ENCODE data around the gene TCP1. TPM values are rescaled to one million over a fixed set of nuclear protein-coding genes. Genes with fewer than 3 reads are reported as not detected.

The TCP1 gene
- total RNA-seq, 1 donor from 2014 or later: 227 TPM

DNA sequence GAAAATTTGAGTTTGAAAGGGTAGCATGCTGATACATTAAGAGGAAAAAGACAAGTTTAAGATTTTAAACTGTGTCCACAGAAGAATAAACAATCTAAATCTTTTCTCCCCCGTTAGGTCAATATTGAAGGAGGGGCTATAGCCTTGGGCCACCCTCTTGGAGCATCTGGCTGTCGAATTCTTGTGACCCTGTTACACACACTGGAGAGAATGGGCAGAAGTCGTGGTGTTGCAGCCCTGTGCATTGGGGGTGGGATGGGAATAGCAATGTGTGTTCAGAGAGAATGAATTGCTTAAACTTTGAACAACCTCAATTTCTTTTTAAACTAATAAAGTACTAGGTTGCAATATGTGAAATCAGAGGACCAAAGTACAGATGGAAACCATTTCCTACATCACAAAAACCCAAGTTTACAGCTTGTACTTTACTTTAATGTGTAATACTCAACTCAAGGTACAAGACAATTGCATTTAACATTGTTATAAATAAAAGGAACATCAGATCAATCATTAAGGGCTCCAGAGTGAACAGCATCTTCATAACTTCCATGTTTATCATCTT, 10.8 kb downstream of the TCP1 start:
- intact Hi-C loops (cut with micrococcal nuclease): loop anchor here (2.0 kb wide), 1 partner anchor 32 kb away; no protein-coding TSS in a partner anchor

DNA sequence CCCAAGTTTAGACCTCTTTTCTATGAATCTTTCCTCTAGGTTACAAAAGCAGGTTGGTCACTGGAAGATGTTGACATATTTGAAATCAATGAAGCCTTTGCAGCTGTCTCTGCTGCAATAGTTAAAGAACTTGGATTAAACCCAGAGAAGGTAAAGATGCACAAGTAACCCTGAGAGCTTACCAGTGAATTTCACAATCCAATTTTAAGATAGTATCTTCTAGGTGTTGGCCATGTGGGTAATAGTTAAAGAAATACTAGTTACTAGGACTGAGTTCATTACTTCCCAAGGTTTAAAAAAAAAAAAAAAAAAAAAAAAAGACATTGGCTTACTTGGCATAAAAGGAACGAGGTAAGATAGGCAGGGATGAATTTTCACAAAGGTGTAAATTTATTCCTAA, 11.3 kb downstream of the TCP1 start:
- intact Hi-C loops (cut with micrococcal nuclease): loop anchor here (2.0 kb wide), 1 partner anchor 31 kb away; no protein-coding TSS in a partner anchor

GRCh38 chr6:159777240-159777904, 12.0 kb downstream of the TCP1 start:
- intact Hi-C loops (cut with micrococcal nuclease): no loop called here

DNA sequence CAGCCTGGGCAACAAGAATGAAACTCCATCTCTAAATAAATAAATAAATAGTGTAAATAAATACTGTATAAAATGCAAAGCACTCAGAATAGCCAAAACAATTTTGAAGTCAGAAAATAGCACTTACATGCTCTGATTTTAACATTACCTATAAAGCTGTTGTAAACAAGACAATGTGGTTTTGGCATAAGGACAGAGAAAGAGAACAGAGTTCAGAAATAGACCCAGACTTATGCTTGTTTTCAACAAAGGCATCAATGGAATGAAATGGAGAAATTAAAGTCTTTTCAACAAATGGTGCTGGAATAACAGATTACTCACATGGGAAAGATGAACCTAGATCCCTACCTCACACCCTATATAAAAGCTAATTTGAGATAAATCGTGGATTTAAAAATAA, 17.2 kb downstream of the TCP1 start:
- intact Hi-C loops (cut with micrococcal nuclease): no loop called here

GRCh38 chr6:159769470-159769869, 19.9 kb downstream of the TCP1 start:
- intact Hi-C loops (cut with micrococcal nuclease): no loop called here

DNA sequence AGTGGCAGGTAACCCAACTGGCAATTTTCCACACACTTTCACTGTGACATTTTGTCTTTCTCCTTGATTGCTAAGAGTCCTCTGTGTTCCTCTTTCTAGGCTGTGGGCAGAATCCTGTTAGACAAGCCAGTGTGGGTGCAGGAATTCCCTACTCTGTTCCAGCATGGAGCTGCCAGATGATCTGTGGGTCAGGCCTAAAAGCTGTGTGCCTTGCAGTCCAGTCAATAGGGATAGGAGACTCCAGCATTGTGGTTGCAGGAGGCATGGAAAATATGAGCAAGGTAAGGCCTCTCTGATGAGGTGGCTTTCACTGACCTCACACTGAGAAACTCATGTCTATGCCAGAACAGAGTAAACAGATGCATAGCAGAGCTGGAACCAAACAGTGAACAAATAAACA, 22.5 kb downstream of the TCP1 start:
- intact Hi-C loops (cut with micrococcal nuclease): no loop called here

DNA sequence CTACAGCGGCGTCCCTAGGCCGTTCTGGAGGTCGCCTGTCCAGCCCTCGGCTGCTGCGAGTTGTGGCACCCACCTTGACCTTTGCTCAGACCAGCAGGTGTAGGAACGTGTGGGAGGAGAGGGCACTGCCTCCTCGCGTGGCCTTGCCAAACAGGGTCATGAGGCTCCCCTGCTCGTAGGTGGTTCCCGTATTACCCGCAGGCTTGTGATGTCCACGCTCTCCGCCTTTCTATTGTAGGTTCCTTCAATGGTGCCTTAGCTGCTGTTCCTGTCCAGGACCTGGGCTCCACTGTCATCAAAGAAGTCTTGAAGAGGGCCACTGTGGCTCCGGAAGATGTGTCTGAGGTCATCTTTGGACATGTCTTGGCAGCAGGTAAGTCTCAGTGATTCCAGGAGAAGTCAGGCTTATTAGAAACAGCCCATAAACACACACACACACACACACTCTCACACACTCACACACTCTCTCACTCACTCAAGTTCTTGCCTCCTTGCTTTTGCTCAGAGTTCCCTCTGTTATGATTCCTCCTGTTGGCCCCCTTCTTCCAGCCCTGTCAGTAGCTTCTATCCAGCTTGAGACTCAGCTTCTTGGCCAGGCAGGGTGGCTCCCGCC, 26.6 kb downstream of the TCP1 start:
- intact Hi-C loops (cut with micrococcal nuclease): loop anchor here (1.0 to 2.0 kb wide), 7 partner anchors 27 to 1230 kb away; partner anchors contain the start of genes TCP1 and WTAP

- intact Hi-C loops (cut with micrococcal nuclease): loop anchor here (1.0 to 2.0 kb wide), 8 partner anchors 27 to 1231 kb away; partner anchors contain the start of genes TCP1 and WTAP
These were observed 27.3 kb downstream of the TCP1 start, which contains the start of gene ACAT2 for GRCh38 chr6:159761873-159762680. Gene ACAT2 (plus strand): TSS chr6:159762045. CDS start chr6:159762088, 43 bp downstream.

DNA sequence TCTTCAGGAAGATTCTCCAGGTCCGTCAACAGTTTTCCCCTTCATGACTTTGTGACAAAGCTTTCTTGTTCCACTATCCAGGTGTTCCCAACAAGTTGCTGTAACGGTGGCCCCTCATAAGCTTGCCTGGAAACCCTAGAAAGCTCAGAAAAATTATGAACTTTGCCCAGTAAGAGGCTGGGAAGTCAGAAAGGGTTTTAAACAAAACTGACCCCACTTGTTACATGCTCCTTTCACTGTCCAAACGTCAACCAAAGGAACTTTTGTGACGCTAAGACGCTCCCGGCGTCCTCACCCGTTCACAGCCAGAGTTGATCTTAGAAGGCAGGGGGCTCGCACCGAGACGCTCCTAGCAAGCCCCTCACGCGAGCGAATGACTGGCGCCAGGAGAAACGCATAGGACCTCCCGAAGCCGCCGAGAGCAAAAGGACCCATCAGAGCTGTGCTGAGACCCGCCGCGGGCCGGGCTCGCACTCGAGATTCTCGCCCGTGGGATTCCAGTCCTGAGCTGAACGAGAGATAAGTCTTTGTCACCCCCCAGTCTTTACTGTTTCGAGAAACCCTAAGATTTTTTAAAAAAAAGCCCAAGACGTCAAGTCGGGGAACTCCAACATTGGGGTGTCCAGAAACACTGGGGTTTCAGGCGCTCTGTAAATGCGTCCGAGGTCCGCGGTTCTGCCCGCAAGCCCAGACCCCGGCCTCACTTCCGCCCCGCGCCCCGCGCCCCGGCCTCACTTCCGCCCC, 28.1 kb downstream of the TCP1 start:
- intact Hi-C loops (cut with micrococcal nuclease): loop anchor here (1.0 kb wide), 1 partner anchor 170 kb away; no protein-coding TSS in a partner anchor

GRCh38 chr6:159760602-159761057, 28.8 kb downstream of the TCP1 start:
- intact Hi-C loops (cut with micrococcal nuclease): loop anchor here (1.0 kb wide), 1 partner anchor 171 kb away; no protein-coding TSS in a partner anchor

GRCh38 chr6:159759645-159760044, 29.8 kb downstream of the TCP1 start:
- intact Hi-C loops (cut with micrococcal nuclease): no loop called here

DNA sequence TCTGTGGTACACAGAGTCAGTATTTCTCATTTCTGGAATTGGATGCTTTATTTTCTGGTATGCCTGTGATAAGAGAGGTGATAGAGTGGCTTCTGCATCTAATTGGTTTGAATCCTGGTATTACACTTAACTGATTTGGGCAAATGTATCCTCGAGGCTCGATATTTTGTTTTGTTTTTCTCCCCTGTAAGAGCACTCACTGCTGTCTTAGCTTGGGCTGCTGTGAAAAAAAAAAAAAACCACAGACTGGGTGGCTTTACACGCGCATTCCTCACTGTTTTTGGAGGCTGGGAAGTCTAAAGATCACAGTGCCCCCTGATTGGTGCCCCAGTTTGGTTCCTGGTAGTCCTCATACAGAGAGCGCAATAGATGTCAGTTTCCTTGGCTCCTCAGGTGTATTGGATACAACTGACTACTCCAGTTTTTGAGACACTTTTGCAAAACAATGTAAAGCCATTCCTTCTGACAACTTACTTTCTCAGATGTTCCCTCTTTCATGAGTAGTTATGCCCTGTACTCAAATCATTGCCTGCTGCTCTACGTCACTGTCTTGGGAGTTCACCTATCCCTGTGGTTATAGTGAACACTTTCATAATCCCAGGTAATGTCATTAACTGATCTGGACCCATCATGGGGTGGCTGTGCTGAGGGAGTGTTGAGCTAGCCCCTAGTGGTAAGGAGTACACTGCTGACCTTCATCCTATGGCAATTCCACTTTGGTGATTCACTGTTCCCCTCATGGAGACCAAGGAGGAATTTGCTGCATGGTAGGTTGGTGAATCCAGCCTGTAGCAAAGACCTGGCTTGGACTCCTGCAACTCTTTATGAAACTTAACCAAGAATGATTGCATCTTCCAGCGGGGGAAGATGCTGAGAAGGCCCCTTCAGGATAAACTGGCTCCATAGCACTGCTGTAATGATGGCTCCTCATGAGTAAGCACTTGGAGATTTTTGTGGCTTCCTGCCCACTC, 31.1 kb downstream of the TCP1 start:
- intact Hi-C loops (cut with micrococcal nuclease): no loop called here

DNA sequence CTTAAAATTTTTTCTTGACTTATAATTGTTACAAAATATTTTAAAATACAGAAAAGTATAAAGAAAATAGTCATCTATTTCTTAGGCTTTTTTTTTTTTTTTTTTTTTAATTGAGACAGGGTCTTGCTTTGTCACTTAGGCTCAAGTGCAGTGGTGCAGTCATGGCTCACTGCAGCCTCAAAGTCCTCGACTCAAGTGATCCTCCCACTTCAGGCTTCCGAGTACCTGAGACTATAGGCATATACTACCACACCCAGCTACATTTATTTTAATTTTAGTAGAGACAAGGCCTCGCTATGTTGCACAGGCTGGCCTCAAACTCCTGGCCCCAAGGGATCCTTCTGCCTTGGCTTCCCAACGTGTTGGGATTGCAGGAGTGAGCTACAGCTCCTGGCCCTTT, 32.9 kb downstream of the TCP1 start:
- intact Hi-C loops (cut with micrococcal nuclease): no loop called here

GRCh38 chr6:159754959-159755914, 34.2 kb downstream of the TCP1 start:
- intact Hi-C loops (cut with micrococcal nuclease): no loop called here

GRCh38 chr6:159754401-159754800, 35.0 kb downstream of the TCP1 start:
- intact Hi-C loops (cut with micrococcal nuclease): no loop called here

GRCh38 chr6:159753081-159753872, 36.1 kb downstream of the TCP1 start:
- intact Hi-C loops (cut with micrococcal nuclease): no loop called here

DNA sequence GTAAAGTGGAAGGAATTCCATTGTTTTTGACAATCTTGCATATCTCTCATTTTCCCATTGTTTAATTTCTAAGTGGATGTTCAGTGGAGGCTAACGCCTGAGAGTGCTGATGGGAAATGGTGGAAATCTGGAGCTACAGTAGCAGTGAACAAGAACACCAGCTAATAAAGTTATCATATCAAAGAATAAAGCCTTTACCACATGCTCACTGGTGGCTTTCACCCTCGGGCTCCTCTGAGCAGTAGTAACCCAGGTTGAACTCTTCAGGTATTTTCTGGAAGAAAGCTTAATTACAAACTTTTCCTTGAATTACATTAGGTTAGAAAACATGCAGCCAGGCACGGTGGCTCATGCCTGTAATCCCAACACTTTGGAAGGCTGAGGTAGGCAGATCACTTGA, 38.0 kb downstream of the TCP1 start:
- intact Hi-C loops (cut with micrococcal nuclease): loop anchor here (2.0 kb wide), 1 partner anchor 15 kb away; no protein-coding TSS in a partner anchor

Data from T-helper 1 cell treated with Interleukin-12 subunit alpha and Interleukin-12 subunit beta and Interleukin-4 antibody, amounts not matched to agents 30 ng/mL and 1 ng/mL, for 36 hours (primary cell).